Bronchial epithelial cell (primary cell): Measurements from ENCODE around the gene RAB24. TPM values are rescaled to one million over a fixed set of nuclear protein-coding genes. Genes with fewer than 3 reads are reported as not detected.

Source experiments
- DNase-seq: peaks from one replicate; pipeline ENCODE4 v3.0.0-alpha.2; 2010; ENCODE audit warnings: low read depth
- FAIRE-seq: peaks from 2 replicates; lab custom pipeline; 2011; peaks lifted over from hg19 to GRCh38; lab: Jason Lieb, UNC
- H3K27me3 ChIP-seq: 2 replicates; pipeline ENCODE4 v1.5.1; 2011; ENCODE audit warnings: low read length; ENCODE audit not compliant: control insufficient read depth, insufficient read depth
- H3K36me3 ChIP-seq: 2 replicates; pipeline ENCODE4 v1.5.1; 2011; ENCODE audit warnings: low read length; ENCODE audit not compliant: control insufficient read depth, insufficient read depth
- H3K4me3 ChIP-seq: 2 replicates; pipeline ENCODE4 v1.5.1; 2011; ENCODE audit warnings: mild to moderate bottlenecking, low read depth, low read length, control low read depth
- CTCF ChIP-seq: IDR thresholded peaks from 2 replicates; pipeline ENCODE4 v1.5.1; 2011; ENCODE audit warnings: mild to moderate bottlenecking, moderate library complexity, low read length, control low read depth, inconsistent platforms; ENCODE audit not compliant: insufficient read depth, severe bottlenecking
- total RNA-seq: library from RNA; depleted of rRNA; stranded (reverse); fragments of >200 nt; gene quantifications from 2 replicates; pipeline ENCODE4 v1.2.1, GENCODE V29; 2014

RAB24 gene
- total RNA-seq, 1 donor from 2014 or later, result 16.6 TPM

- TF ChIP-seq CTCF, result no peak
- H3K4me3 ChIP-seq, result no peak overlapping the region
- H3K27me3 ChIP-seq, result no peaks in the 10 kb centered on the region
- DNase-seq (peak; percentile 49), FAIRE-seq (no peak)
- H3K36me3 ChIP-seq, result peaks cover 8% of the 10 kb centered on the region
Observed at GRCh38 chr5:177256296-177256695, 47.2 kb downstream of the RAB24 start.

- DNase-seq (no peak), FAIRE-seq (no peak)
- peaks cover 8% of the 10 kb centered on the region for H3K36me3 ChIP-seq
- no peak overlapping the region for H3K4me3 ChIP-seq
- no peaks in the 10 kb centered on the region for H3K27me3 ChIP-seq
- TF ChIP-seq CTCF, result no peak
Observed at GRCh38 chr5:177253252-177253651, 50.3 kb downstream of the RAB24 start.

Other genes with a start within 250 kb of the RAB24 start
- gene FGFR4, start 216.8 kb downstream of the RAB24 start, total RNA-seq, result 0.79 and 1.5 TPM in 2 replicates
- gene NSD1, start 169.9 kb downstream of the RAB24 start, total RNA-seq, result 32.4 and 42.9 TPM in 2 replicates
- gene PRELID1, start 80 bp upstream of the RAB24 start, total RNA-seq, result 139 and 161 TPM in 2 replicates
- 0.53 and 1.5 TPM in 2 replicates for gene MXD3, start 8.2 kb upstream of the RAB24 start, total RNA-seq
- gene LMAN2, start 47.9 kb upstream of the RAB24 start, total RNA-seq, result 362 and 444 TPM in 2 replicates
- 6.8 and 8.4 TPM in 2 replicates for gene RGS14, start 54.2 kb upstream of the RAB24 start, total RNA-seq
- not detected in 2 replicates for gene SLC34A1, start 80.7 kb upstream of the RAB24 start, total RNA-seq
- gene PFN3, start 96.9 kb upstream of the RAB24 start, total RNA-seq, result not detected in 2 replicates
- gene F12, start 105.8 kb upstream of the RAB24 start, total RNA-seq, result 5.0 and 7.9 TPM in 2 replicates
- 22.9 and 41.1 TPM in 2 replicates for gene GRK6, start 123.0 kb upstream of the RAB24 start, total RNA-seq
- 3.1 and 5.0 TPM in 2 replicates for gene PRR7, start 143.1 kb upstream of the RAB24 start, total RNA-seq
- 58.7 and 71.7 TPM in 2 replicates for gene DBN1, start 169.9 kb upstream of the RAB24 start, total RNA-seq
- 19.5 and 26.2 TPM in 2 replicates for gene PDLIM7, start 193.9 kb upstream of the RAB24 start, total RNA-seq
- gene DOK3, start 206.1 kb upstream of the RAB24 start, total RNA-seq, result 0.53 and 1.4 TPM in 2 replicates
- 108 and 250 TPM in 2 replicates for gene DDX41, start 213.2 kb upstream of the RAB24 start, total RNA-seq